Amygdala (tissue), 56 donors: ENCODE results near the gene KCNT1.
"Not testable (repeated sequence)": the region's sequence is repeated elsewhere in the genome, so short reads cannot be mapped to it uniquely, and the experiment has no call there.

Experiments used
- DNase-seq, 56 donors: peaks; one replicate each; lab custom pipeline; 2025; lab: John Stamatoyannopoulos, UW

The KCNT1 gene

GRCh38 chr9:135701959-135702721 is at the start of gene KCNT1:
KCNT1 (plus strand) TSS chr9:135702185; CDS start chr9:135702259, 74 bp downstream.
- peak in 23 of 56 donors; percentile 4 to 64 (median 21) for DNase-seq

GRCh38 chr9:135655317-135655716 is 46.7 kb upstream of the KCNT1 start:
- no peak for DNase-seq

GRCh38 chr9:135657416-135657815 is 44.6 kb upstream of the KCNT1 start:
- DNase-seq, result no peak

- no peak for DNase-seq
These were observed 42.7 kb upstream of the KCNT1 start for GRCh38 chr9:135659252-135659651.

DNA sequence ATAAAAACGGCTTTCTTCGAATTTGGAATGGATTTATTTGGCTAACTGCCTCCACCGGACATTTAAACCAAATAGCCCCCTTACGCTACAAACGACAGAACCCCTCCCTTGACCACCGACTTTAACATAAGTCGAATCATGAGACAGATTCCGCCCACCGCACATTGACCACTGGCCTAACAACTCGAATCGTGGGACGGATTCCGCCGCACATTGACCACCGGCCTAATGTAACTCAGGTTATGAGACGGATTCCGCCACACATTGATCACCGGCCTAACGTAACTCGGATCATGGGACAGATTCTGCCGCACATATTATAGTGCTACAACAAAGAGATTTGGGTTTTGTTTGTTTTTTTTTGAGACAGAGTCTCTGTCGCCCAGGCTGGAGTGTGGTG is 41.6 kb upstream of the KCNT1 start:
- DNase-seq, result no peak

GRCh38 chr9:135661816-135662560 is 40.0 kb upstream of the KCNT1 start:
- DNase-seq, result no peak

DNA sequence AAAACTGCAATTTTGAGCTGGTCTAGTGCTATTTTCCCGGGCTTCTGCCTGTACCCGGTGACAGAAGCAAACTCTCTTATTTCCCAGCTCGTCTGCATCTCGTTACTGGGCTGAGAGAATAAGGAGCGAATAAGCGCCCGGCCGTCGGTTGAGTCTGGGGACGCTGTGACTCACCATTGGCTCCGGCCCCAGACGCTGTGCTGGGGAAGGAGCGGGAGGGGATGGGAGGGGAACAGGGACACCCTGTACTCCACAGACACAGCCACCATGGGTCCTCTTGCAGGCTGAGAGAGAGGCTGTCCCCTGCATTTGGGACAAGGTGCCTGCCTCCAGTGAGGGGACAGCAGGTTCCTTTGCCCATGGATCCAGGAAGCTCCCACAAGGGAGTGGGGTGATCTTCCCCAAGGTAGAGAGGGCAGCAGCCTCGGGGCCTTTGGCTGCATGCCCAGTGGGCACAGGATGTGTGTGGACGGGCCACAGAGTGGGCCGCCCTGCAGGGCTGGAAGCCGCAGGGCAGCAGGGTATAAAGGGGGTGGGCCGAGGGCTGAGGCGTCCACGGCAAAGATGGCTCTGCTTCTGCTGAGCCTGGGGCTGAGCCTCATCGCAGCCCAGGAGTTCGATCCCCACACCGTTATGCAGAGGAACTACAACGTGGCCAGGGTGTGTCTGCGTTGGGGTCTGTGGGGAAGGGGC is 39.1 kb upstream of the KCNT1 start, which contains the start of gene LCN9:
Gene LCN9 (plus strand): TSS at position 552 of the 693 bp plus-strand sequence. CDS start 13 bp downstream, at position 565.
- peak in 26 of 56 donors; percentile 4 to 69 (median 36) for DNase-seq

DNA sequence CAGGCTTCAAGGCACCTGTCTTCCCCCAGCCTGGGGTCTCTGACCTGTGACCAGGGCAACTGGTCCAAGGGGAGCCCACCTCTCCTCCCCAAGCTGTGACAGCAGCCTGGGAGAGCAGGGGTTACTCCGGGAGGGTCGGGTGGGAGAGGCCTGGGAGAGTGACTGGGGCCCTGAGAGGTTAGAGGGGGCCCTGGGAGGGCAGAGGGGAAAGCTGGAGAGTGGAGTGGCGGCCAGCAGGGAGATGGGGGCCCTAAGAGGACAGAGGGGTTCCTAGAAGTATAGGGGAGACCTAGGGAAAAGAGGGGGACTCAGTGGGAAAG is 38.6 kb upstream of the KCNT1 start:
- DNase-seq, result no peak

DNA sequence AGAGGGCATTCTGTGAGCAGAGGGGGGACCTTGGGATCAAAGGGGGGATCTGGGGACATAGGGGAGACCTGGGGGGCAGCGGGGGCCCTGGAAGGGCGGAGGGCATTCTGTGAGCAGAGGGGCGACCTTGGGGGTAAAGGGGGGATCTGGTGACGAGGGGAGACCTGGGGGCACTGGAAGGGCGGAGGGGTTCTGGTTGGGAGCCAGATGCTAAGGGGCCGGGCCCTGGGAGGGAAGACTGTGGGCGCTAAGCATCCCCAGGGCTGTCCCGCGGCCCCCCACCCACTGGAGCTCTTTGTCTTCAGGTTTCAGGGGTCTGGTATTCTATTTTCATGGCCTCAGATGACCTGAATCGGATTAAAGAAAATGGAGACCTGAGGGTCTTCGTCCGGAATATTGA is 38.1 kb upstream of the KCNT1 start:
- no peak for DNase-seq

GRCh38 chr9:135664266-135664665 is 37.7 kb upstream of the KCNT1 start:
- DNase-seq, result no peak

GRCh38 chr9:135664801-135665794 is 36.9 kb upstream of the KCNT1 start:
- no peak for DNase-seq

DNA sequence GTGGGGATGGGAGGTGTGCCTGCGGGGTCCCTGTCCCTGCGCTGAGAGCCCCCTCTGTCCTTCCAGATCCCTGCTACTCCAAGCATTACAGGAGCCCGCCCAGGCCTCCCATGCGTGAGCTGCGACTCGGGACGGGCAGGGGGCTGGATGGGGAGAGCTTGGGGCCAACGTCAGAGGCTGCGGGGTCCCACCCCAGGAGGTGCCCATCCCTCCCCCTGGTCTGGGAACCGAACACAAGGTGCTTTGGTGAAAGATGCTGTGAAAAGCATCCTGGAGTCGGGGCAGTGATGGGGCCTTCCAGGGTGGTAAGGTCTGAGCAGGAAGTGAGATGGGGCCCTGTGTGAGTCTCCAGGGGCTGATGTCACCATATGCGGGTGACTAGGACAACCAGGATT is 36.2 kb upstream of the KCNT1 start:
- DNase-seq, result no peak

GRCh38 chr9:135666534-135667462 is 35.2 kb upstream of the KCNT1 start:
- no peak for DNase-seq

DNA sequence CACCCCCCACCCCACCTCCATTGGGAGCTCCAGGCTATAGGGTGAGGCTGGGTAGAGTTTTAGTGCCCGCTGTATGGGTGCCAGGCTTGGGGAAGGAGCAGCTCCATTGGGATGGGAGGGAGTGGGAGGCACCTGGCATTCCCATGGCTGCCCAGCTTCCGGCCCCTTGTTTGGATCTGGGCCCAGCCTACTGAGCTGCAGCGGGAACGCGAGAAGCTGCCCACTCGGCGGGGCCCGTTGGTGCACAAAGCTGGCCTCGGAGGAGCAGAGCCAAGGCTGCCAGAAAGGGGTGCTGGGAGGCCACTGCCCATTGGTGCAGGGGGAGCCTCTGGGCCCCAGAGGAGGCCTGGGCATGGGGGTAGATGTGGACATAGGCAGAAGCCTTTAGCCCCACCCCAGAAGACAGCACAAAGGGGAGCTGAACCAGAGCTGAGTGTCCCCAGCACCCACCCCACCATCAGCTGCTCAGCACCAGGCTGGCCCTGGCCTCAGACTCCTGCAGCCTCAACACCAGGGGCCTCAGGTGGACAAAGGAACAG is 34.5 kb upstream of the KCNT1 start:
- DNase-seq, result peak in 5 of 56 donors; percentile 6 to 19 (median 13)

DNA sequence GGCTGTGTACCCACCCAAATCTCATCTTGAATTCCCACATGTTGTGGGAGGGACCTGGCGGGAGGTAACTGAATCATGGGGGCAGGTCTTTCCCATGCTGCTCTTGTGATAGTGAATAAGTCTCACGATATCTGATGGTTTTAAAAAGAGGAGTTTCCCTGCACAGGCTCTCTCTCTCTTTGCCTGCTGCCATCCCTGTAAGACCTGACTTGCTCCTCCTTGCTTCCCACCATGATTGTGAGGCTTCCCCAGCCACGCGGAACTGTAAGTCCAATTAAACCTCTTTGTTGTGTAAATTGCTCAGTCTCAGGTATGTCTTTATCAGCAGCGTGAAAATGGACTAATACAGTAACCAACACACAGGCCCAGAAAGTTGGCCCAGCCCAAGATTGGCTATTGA is 33.0 kb upstream of the KCNT1 start:
- not testable (repeated sequence) for DNase-seq

DNA sequence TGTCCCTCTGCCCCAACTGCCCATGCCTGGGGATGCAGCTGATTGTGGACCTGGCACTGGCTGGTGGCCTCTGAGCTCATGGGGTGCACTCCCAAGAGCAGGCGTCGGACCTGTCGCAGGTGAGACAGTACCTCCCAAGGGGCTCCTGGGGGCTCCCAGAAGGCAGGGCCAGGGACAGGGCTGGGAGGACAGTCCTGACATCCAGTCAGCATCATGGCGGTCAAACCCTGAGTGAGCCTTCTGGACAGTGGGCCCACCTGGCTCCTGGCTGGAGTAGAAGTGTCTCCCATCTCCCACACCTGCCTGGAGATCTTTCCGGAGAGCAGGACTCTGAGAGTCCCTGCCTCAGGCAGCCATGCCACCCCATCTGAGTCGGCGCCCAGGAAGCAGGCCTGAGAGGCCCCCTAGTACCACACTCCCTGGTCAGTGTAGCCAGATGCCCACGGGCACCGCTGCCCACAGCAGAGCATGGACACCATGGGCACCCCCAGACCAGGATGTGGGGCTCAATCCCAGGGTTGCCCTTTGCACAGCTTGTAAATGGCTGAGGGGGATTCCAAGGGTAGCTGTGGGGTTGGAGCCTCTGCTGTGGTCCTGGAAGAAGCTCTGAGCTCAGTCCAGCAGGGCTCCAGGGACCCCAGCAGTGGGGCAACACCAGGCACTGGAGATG is 32.2 kb upstream of the KCNT1 start:
- DNase-seq, result no peak

DNA sequence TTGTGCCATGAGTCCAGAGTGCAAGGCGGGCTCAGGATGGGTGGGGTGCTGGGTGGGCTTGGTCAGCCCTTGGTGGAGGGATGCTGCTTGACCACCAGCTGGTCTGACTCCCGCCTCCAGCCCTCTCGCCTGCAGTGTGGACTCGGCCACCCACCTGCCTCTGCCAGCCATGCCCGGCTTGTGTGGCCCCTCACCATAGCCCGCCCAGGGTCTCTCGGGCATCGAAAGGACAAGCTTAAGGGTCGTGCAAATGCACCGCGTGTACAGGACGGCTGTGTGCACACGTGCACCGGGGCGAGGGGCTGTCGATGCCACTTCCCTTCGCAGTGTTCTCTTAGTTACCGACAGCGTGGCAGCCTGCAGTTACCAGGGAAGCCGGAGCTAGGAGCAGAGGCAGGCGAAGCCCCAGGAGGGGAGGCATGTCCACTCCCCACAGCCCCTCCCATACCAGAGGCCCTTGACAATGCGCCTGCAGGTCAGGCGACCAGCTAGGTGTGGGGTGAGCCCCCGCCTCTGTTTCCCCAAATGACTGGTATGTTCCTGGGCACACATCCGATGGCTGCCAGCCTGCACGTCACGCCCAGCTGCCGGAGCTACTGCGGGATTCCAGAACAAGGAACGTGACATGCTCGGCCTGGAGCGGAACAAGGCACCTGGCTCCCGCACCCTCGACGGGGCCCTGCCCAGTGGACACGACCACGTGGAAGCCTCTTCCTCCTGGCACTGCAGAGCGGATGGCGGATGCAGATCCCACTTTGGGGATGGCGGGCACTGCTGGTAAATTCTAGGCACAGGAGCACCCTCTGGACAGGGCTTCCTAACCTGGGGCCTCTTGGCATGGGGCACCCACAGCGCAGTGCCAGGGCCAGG is 31.0 kb upstream of the KCNT1 start:
- DNase-seq, result no peak
